ENCODE data around the gene AGBL4.

GRCh38 chr1:48540587-48540986 is 1483.2 kb downstream of the AGBL4 start:
- no peak for TF ChIP-seq EZH2 (IDR thresholded peaks at IDR 0.05; ENCODE audit: borderline replicate concordance, low read depth, low read length)
- no peak for TF ChIP-seq CREB1 (IDR thresholded peaks at IDR 0.05)
- no peak for TF ChIP-seq CREB1 (CRISPR knock-in tag; IDR thresholded peaks at IDR 0.05)
- TF ChIP-seq YY1 (IDR thresholded peaks at IDR 0.05; ENCODE audit: borderline replicate concordance in 1 of 3, control insufficient read depth in 1 of 3, extremely low read depth in 1 of 3, insufficient read depth in 3 of 3, insufficient read length in 1 of 3, insufficient replicate concordance in 2 of 3, low read depth in 1 of 3, low read length in 2 of 3): no peak
- TF ChIP-seq GABPB1 (CRISPR knock-in tag; IDR thresholded peaks at IDR 0.05): no peak
